H7 (cell line): ENCODE measurements around the gene SEMA7A. TPM values are rescaled to one million over a fixed set of nuclear protein-coding genes. Genes with fewer than 3 reads are reported as not detected.
A peak's percentile ranks its signal among the peaks of the same experiment; 100 is the strongest.

Experiments used
- DNase-seq: peaks from one replicate; pipeline ENCODE4 v3.0.0; 2012
- H3K27me3 ChIP-seq: 2 replicates; pipeline ENCODE4 v1.6.0; 2011; ENCODE audit warnings: mild to moderate bottlenecking, low read length; ENCODE audit not compliant: control insufficient read depth, insufficient read depth
- H3K36me3 ChIP-seq: replicated peaks from 2 replicates; pipeline ENCODE4 v1.5.1; 2011; ENCODE audit warnings: low read length; ENCODE audit not compliant: control insufficient read depth, insufficient read depth
- H3K4me3 ChIP-seq: 2 replicates; pipeline ENCODE4 v1.5.1; 2011; ENCODE audit warnings: low read depth, mild to moderate bottlenecking, control low read depth, low read length, moderate library complexity; ENCODE audit not compliant: insufficient read depth
- total RNA-seq: library from RNA; depleted of rRNA; stranded (reverse); fragments of >200 nt; shearing (Covaris generic); gene quantifications from 2 replicates; pipeline ENCODE4 v1.2.3, GENCODE V29; 2014

The SEMA7A gene
- total RNA-seq, 1 experiment from 2014 or later: 36.0 TPM

DNA sequence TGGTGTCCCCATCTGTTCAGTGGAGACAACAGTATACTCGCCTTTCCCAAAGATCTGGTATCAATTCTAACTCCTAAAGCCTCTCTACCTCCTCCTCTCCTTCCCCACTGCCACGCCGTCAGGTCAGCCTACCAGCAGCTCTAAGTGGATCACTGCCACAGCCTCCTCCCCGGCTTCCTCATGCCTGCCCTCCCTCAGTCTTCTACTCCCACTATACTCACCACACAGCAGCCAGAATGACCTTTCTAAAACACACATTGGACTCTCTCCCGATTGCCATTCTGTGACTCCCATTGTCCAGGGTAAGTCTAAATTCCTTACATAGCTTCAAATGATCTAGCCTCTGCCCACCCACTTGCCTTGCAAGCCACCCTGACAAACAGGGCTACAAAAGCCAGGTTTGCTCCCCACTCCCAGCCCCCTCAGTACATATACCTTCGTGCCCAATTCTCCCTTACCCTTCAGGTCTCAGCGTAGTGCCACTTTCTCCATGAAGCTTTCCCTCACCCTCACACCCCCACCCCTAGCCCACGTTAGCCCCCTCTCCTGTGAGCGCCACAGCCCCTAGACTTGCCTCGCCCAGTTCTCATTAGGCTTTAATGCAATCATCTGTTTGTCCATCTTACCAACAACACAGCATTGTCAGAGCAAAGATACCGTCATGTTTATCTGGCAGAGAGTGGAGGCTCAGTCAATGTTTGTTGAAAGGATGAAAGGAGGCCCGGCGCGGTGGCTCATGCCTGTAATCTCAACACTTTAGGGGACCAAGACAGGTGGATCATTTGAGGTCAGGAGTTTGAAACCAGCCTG, 9.5 kb upstream of the SEMA7A start:
- no peak for DNase-seq
- H3K4me3 ChIP-seq: no peak overlapping the region
- peaks cover 9% of the 10 kb centered on the region for H3K36me3 ChIP-seq
- H3K27me3 ChIP-seq: no peaks in the 10 kb centered on the region

DNA sequence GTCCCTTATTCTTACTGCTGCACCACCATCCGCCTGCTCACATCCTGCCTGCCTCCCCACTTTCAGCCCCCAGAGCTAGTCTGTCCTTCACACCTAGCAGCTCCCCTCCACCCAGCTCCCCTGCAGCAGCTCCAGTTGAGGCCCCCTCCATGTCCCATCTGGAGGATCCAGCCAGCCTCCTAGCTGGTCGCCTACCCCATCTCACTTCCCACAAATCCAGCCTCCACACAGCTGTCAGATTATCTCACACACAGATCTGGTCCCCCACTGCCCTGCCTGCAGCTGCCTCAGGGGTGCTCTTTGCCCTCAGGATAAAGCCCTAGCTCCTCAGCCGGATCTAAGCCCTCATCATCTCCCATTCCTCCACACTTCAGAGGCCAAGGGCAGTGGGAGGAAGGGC, 8.8 kb upstream of the SEMA7A start:
- DNase-seq: no peak
- H3K36me3 ChIP-seq: peaks cover 7% of the 10 kb centered on the region
- H3K27me3 ChIP-seq: no peaks in the 10 kb centered on the region
- H3K4me3 ChIP-seq: no peak overlapping the region

DNA sequence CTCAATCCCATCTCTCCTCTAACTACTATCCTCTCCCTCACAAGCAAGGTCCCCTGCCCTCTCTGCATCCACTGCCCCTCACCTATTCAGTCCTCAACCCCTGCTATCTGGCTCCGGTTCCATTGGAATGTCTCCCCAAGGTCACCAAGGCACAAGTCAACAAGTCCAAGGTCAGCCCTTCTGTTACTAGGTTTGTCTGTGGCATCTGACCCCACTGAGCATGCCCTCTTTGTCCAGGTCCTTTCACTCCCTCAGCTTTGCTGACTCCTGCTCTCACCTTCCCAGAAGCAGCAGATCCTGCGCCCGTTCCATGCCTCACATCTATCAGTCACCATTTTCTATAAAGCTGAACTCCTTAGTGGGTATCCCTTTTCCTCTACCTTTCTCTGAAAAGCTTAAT, 8.3 kb upstream of the SEMA7A start:
- Histone ChIP-seq H3K36me3 (peaks cover 6% of the 10 kb centered on the region), H3K27me3 (no peaks in the 10 kb centered on the region), H3K4me3 (no peak overlapping the region)
- no peak for DNase-seq

DNA sequence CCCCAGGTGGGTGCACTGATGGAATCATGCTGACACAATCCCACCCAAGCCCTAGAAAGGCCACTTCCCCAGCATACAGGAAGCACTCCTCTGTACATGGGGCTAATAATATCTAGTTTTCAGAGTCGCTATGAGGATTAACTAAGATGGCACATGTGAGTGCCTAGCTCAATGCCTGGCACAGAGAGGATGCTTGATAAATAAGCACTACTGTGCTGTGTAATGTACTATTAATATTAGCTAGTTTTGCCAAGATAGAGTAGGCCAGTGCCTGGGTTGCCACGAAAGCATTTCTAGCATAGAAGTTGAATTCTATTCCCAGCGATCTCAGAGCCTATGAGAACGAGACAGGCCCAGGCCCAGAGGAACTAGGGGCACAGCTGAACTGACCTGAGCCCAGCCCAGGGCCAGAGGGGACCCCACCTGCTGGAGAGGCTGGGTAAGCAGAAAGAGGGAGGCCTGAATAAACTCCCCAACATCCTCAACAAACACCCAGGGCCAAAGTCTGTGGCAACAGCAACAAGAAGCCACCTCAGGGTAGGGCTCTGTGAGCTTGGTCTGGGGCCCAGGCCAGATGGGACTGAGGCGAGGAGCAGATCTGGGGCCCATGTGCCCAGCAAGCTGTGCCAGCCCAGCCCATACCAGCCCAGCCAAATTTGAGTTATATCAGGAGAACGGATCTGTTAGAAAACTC, 7.6 kb upstream of the SEMA7A start:
- Histone ChIP-seq H3K4me3 (no peak overlapping the region), H3K27me3 (no peaks in the 10 kb centered on the region), H3K36me3 (peaks cover 5% of the 10 kb centered on the region; the same call in 1 of the 2 replicates)
- peak; percentile 57 for DNase-seq

DNA sequence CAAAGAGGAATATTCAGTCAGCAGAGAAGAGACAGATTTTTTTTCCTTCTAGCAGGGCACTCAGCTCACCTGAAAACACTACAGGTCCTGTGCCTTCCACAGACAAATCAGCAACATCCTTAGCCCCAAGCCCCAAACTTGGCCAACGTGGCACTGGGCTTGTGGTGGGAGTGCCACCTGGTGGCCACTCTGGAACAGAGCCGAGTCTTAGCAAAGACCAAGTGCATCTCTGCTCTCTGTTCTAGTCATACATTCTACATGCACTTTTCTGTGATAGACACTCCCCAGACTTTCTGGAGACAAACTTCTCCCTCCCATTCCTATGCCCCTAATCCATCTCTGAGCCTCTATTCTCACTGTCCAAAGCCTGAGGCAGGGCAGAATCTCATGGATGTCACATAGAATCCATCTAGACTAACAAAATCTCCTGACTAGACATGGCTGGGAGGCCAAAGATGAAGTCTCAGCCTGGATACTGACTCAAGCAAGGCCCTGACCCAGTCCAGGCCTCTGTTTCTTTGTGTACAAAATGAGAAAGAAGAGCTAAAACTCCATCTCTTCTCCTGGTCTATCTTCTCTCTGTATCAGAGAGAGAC, 5.1 kb upstream of the SEMA7A start:
- DNase-seq: peak; percentile 90
- no peaks in the 10 kb centered on the region for H3K36me3 ChIP-seq
- peaks cover 2% of the 10 kb centered on the region; the same call in 1 of the 2 replicates for H3K27me3 ChIP-seq

DNA sequence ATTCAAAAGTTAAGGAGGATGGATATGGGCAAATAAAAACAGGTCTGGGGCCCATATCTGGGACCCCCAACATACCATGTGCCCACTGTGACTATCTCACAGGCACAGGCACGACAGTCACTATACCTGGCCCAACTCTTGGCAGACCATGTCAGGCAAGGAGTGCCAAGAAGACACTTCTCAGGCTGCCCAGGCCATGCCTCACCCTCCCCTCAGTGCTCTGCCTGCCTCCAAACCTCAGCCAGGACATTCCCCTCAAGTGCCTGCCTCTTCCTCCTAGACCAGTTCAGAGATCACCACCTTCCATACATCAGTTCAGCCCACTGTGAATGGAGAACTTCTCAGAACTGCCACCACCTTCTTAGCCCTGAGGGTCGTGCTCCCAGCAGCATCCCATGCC, 4.4 kb upstream of the SEMA7A start:
- DNase-seq: no peak
- H3K27me3 ChIP-seq: peaks cover 2% of the 10 kb centered on the region; the same call in 1 of the 2 replicates

More for the DNA sequence above, 5.1 kb upstream of the SEMA7A start:
- H3K4me3 ChIP-seq: no peak overlapping the region

DNA sequence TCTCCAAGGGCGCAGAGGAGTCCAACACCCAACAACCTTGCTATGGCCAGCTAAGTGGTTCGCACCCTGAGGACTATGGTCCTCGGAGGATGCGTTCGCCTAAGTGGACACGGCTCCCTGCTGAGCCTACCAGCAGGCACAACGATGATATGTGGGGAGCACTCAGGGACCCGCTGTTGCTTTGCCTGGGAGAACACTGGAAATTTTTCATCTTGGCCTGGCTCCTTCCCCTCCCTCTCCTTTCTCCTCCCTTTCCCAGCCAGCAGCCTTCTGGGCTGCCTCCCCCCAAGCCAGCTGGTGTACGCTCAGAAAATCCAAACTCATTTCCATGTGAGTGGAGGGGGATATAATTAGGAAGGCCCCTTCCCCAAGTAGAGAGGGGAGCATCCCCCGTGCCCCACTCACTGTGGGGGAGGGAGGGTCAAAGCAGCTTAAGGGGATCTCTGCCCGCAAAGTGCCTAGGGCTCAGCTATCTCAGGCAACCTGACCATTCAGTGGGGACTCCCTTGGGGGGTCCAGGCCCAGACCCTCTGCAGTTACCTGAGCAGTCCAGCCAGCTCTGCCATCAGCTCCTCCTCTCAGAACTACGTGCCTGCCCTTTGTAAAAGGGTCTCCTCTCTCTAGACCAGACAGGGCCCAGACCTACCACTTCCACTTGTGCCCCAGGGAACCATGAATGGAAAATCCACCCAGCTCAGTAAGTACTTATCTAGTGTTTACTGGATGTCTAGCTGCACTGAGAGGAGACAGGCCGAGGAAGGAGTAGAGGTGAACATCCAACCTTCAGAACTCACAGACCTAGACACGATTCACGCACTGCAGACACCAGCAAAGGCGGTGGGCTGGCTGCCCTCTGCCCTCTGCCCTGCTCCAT, 742 bp upstream of the SEMA7A start:
- DNase-seq: peak; percentile 60
- Histone ChIP-seq H3K27me3 (peaks cover 12% of the 10 kb centered on the region), H3K36me3 (no peaks in the 10 kb centered on the region; the same call in 1 of the 2 replicates), H3K4me3 (peak overlapping the region; percentile 44)

More for the DNA sequence above, 4.4 kb upstream of the SEMA7A start:
- Histone ChIP-seq H3K4me3 (no peak overlapping the region), H3K36me3 (no peaks in the 10 kb centered on the region)

DNA sequence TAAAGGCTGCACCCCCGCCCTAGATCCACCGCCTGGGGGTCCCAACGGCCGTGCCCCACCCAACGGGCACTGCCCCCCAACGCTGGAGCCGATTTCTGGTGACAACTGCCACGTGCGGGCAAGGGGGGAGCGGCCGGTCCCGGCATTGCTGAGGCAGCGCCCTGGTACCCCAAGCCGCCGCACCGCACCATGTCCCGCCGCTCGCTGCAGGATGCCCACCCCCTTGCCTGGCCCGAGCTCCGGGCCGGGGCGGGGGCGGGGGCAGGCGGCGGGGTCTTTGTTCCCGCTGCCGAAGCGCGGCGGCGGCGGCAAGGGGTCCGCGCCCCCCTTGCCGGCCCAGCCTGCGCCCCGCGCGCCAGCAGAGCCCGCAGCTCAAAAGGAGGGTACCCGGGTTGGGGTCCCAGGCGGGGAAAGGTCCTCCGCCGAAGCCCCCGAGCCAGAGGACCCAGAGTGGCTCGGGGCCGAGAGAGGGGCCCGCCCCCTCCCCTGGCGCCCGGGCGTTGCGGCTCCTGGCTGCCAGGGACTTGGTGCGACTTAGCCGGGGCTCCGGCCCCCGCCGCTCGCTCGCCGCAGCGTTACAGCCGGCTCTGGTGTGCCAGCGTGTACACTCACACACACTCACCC, 678 bp downstream of the SEMA7A start:
- DNase-seq: peak; percentile 91
- peaks cover 12% of the 10 kb centered on the region for H3K27me3 ChIP-seq
- no peaks in the 10 kb centered on the region; the same call in 1 of the 2 replicates for H3K36me3 ChIP-seq
- peak overlapping the region; percentile 94 for H3K4me3 ChIP-seq

DNA sequence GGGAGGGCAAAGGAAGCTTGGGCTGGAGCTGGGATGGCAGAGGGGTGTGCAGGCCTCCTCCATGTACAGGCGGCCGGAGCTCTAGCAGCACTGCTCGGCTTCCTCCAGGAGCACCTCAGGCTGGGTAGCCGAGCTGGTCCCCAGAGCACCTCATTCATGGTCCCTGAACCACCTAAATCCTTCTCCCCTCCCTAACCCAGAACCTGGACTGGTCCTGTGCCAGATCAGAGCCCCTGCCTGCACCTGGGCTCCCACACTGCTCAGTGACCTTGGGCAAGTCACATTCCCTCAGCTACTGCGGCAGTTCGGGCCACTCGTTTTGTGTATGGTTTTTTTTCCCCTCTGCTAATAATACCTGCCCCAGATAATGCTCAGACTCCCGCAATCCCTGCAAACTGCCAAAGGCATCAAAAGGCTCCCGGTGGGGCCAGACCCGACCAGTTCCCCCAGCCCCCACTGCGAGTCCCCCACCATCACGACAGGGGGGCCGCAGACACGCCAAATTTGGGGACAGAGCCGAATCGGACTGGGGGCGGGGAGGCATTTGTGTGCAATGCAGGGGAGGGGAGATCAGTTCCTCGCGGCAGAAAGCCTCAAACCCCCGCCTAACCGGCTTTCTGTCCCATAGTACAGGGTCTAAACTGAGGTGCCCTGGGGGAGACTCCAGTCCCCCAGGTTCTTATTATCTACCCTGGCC, 1.3 kb downstream of the SEMA7A start:
- no peaks in the 10 kb centered on the region; the same call in 1 of the 2 replicates for H3K36me3 ChIP-seq
- peak; percentile 84 for DNase-seq
- peaks cover 12% of the 10 kb centered on the region for H3K27me3 ChIP-seq
- H3K4me3 ChIP-seq: peak overlapping the region; percentile 94

DNA sequence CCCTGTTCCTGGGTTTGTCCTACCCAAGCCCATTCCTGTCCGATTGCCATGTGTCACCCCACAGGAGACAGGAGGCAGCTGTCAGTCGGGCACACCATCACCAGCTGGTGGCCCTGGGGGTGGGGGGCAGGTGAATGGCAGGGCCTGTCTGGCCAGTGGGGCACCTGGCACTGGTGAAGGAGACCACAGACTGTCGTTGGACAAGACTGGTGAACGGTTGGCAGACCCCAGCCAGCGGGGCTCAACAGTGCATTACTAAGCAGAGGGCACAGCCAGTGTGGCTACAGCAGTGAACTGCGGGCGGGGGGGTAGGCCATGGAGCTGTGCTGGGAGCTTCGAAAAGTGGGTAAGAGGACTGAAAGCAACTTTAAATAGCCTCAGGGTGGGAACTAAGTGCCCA, 2.1 kb downstream of the SEMA7A start:
- no peaks in the 10 kb centered on the region; the same call in 1 of the 2 replicates for H3K36me3 ChIP-seq
- H3K4me3 ChIP-seq: no peak overlapping the region
- H3K27me3 ChIP-seq: peaks cover 12% of the 10 kb centered on the region
- peak; percentile 70 for DNase-seq

DNA sequence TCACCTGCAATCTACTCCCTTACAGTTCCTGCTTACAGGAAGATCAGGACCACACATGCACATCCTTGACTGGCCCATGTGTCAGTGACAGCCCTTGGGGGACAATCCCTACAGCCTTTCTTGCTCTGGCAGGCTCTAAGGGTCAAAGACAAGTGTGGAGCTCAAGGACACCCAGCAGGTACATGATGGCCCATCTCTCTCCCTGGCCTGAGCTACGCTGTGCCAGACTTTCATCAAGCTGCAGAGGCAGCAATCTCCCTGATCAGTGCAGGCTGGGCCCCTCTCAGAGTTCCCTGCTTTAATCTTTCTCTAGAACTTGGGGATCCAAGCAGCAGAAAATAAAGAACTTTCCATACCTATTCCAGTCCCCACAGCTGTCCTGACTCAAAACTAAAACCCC, 2.6 kb downstream of the SEMA7A start:
- Histone ChIP-seq H3K4me3 (no peak overlapping the region), H3K27me3 (peaks cover 12% of the 10 kb centered on the region), H3K36me3 (no peaks in the 10 kb centered on the region; the same call in 1 of the 2 replicates)
- DNase-seq: no peak

DNA sequence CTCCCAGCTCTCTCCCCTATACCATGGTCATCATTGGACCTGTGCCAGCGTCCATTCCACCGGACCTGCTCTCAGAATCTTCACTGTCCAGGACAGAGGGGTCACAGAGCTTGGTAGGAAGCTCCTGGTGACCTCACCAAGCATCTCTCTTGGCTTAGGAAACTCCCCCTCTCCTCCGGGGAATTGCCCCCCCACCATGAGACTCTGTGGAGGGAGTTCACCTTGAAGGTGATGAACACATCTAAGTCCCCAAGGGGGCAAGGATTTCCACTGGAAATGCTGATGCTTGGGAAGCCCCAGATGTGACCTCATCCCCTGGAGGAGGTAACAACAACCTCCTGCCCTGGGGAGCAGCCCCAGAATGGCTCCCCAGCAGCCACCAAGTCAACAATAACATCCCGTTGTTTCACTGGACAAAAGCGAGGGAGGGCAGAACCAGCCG, 3.2 kb downstream of the SEMA7A start:
- Histone ChIP-seq H3K36me3 (no peaks in the 10 kb centered on the region; the same call in 1 of the 2 replicates), H3K27me3 (peaks cover 12% of the 10 kb centered on the region), H3K4me3 (no peak overlapping the region)
- no peak for DNase-seq

DNA sequence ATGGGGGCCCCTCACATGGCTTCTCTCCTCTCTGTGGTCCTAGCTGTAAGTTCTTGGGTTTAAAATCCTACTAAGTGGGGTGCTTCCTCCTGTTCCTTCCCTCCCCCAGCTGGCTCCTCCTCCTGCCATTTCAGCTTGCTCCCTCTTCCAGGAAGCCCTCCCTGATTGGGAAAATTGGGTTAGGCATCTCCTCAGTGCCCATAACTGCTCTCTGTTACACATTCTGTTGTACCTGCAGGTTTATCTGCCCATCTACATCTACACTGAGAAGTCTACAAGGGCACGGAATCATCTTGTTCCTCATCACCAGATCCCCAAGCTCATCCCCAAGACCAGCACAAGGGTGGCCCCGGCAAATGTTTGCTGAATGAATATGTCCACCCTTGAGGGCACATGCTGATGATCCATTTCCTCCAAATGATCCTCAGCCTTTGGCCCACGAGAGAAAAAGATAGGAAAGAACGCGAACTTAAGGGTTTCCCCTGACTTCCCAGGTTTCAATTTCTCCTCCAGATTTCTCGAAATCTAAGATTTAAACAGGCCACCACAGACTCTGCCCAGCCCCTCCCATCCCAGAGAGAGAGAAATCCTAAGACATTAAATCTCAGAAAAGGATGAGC, 3.9 kb downstream of the SEMA7A start:
- Histone ChIP-seq H3K27me3 (peaks cover 10% of the 10 kb centered on the region), H3K4me3 (no peak overlapping the region)
- DNase-seq: no peak

More for the DNA sequence above, 3.9 kb downstream of the SEMA7A start:
- no peaks in the 10 kb centered on the region; the same call in 1 of the 2 replicates for H3K36me3 ChIP-seq
